Ovary (tissue), 9 donors: Measurements from ENCODE around the gene PRKG1. TPM values are rescaled to one million over a fixed set of nuclear protein-coding genes. Genes with fewer than 3 reads are reported as not detected.

Experiments
- DNase-seq, 5 donors: peaks; one replicate each; pipeline ENCODE4 v3.0.0-alpha.2; 2019 to 2020
- H3K27ac ChIP-seq, 2 donors: fragments of 200-600 bp; one replicate each; pipeline versions ENCODE4 v1.5.1 to v1.8.0; 2019 to 2022
- H3K27me3 ChIP-seq: fragments of 200-600 bp; one replicate; pipeline ENCODE4 v1.8.0; 2022
- H3K36me3 ChIP-seq: fragments of 200-600 bp; sonication (generic); one replicate; pipeline ENCODE4 v1.5.1; 2019
- H3K4me1 ChIP-seq: one replicate; pipeline ENCODE4 v1.8.1; 2013; ENCODE audit warnings: mild to moderate bottlenecking, moderate library complexity; ENCODE audit not compliant: insufficient read depth
- H3K4me3 ChIP-seq: fragments of 200-600 bp; sonication (generic); one replicate; pipeline ENCODE4 v1.5.1; 2017
- H3K9me3 ChIP-seq, 2 donors: fragments of 200-600 bp in 1 of 2; sonication (generic) in 1 of 2; one replicate each; pipeline versions ENCODE4 v1.5.1 to v1.8.1; 2013 to 2019; ENCODE audit warnings: mild to moderate bottlenecking in 1 of 2, moderate library complexity in 1 of 2
- EP300 ChIP-seq: sonication (generic); formaldehyde crosslinking; IDR thresholded peaks from one replicate; pipeline ENCODE4 v1.6.1; 2017; ENCODE audit warnings: antibody characterized with exemption
- POLR2A ChIP-seq: fragments of 450-650 bp; IDR thresholded peaks from one replicate; pipeline ENCODE4 v1.6.1; 2017; ENCODE audit warnings: antibody characterized with exemption, mild to moderate bottlenecking, moderate library complexity
- WGBS, 3 donors: extraction: QIAGEN DNeasy Blood & Tissue Kit in 1 of 3; methylation state at CpG; one replicate each; pipeline versions ENCODE4 v1.1.5 to v1.1.7; 2013 to 2017; 5-methylcytosine and 5-hydroxymethylcytosine counted together
- intact Hi-C, 4 donors: fragments of 100-400 bp; cut with DNase I; formaldehyde crosslinking; loops; one replicate each; pipeline versions ENCODE4 v1.11.0 to v1.15.1; 2022 to 2023
- polyA plus RNA-seq, 2 donors: library from polyadenylated mRNA; stranded (reverse); fragments of 200-250 nt in 1 of 2; fragments of 350-450 nt in 1 of 2; fragmentation: Illumina TruSeq in 1 of 2; extraction: RNeasy Lipid Tissue Mini Kit (QIAGEN cat#74804) in 1 of 2; gene quantifications; one replicate each; pipeline ENCODE4 v1.2.3, GENCODE V29; 2013 to 2014
- total RNA-seq, 7 donors: library from RNA; depleted of rRNA in 2 of 7; stranded (reverse); fragments of >200 nt in 2 of 7; fragmentation: NEBNext Ultra II Directional in 3 of 7; extraction: Animal tissue kit (Norgen Biotek cat#: 25700) in 3 of 7; gene quantifications; one replicate each; pipeline versions ENCODE4 v1.1.0 to v1.2.4, GENCODE V29; 2016 to 2023
- TF ChIP-seq, protein P1 (sequence below), 3 donors: fragments of 450-650 bp in 2 of 3; fragments of 200-600 bp in 1 of 3; IDR thresholded peaks; one replicate each; pipeline versions ENCODE4 v1.5.1 to v1.8.0; 2016 to 2022; ENCODE audit warnings: antibody characterized with exemption in 3 of 3, mild to moderate bottlenecking in 1 of 3
- donor health status: DM: no; HTN: no; CAD: no; lungs with moderate emphysema.
- donor health status: DM: no; HTN: no; CAD: no.
- donor health status: Bipolar disorder and iron deficiency.
- donor health status: DM: yes; HTN: yes; CAD: no.
- donor health status: DM: no; HTN: no; CAD: no.
- donor health status: DM: yes; HTN: yes; CAD: no.

Gene PRKG1
- total and polyA plus RNA-seq, 9 donors = 2.8 to 21.1 (median 15.7) TPM

DNA sequence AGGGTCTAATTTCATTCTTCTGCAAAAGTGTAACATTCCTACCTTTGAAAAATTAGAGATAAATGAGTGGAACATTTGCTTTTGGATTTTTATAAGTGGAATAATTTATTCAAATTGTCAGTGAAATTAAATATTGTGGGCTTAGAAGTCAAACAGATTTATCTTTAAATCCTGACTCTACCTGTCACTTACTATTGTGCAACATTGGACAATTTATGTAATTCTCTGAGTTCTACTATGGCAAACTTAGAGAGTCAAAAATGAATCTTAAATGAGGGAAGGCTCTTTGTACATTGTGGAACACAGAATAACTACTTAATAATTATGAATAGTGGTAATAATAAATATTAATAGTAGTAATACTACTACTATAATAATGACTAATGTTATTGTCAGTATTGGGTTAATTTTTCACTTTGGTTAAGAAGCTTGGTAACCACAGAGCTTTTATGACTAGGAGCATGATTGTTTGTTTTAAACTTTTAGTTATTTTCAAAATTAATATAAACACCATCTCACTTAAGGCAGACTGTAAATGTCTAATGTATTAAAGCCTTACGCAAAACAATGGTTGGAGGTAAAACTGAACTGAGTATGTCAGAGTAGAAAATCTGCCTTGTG is 70.0 kb downstream of the PRKG1 start:
- no peak for DNase-seq
- Histone ChIP-seq H3K9me3 (no peaks in the 10 kb centered on the region), H3K27ac (no peak overlapping the region), H3K4me1 (no peaks in the 10 kb centered on the region), H3K4me3 (no peak overlapping the region), H3K27me3 (no peaks in the 10 kb centered on the region), H3K36me3 (no peaks in the 10 kb centered on the region)
- intact Hi-C loops = no loop called here
- TF ChIP-seq, protein P1, sequence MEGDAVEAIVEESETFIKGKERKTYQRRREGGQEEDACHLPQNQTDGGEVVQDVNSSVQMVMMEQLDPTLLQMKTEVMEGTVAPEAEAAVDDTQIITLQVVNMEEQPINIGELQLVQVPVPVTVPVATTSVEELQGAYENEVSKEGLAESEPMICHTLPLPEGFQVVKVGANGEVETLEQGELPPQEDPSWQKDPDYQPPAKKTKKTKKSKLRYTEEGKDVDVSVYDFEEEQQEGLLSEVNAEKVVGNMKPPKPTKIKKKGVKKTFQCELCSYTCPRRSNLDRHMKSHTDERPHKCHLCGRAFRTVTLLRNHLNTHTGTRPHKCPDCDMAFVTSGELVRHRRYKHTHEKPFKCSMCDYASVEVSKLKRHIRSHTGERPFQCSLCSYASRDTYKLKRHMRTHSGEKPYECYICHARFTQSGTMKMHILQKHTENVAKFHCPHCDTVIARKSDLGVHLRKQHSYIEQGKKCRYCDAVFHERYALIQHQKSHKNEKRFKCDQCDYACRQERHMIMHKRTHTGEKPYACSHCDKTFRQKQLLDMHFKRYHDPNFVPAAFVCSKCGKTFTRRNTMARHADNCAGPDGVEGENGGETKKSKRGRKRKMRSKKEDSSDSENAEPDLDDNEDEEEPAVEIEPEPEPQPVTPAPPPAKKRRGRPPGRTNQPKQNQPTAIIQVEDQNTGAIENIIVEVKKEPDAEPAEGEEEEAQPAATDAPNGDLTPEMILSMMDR (IDR thresholded peaks at IDR 0.05) = no peak
- TF ChIP-seq EP300 (no peak), POLR2A (no peak)
- WGBS, 3 donors = 95 to 100% (median 98%) methylated on average over 1 of the region's 1 CpG

DNA sequence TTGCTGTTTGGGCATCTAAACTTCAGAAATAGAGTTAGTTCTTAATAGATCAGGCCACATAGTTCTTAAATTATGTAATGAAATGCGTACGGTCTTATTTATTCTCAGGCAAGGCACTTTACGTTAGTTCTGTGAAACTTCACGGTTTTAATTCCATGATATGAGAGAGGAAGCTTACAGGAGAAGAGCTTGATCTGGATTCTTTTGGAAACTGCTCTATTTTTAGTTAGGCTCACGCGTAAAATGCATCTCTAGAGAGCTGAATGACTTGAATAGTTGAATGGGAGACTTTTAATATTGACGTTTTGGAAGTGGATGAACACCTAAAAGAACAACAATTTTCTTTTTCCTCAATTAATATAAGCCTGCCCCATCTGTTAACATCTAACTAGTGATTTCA is 71.1 kb downstream of the PRKG1 start:
- H3K36me3 ChIP-seq = no peaks in the 10 kb centered on the region
- DNase-seq = no peak
- no peak for TF ChIP-seq EP300
- no peak for TF ChIP-seq POLR2A
- TF ChIP-seq, protein P1 (IDR thresholded peaks at IDR 0.05) = no peak
- no peaks in the 10 kb centered on the region for H3K4me1 ChIP-seq
- 71 to 73% (median 71%) methylated on average over 7 of the region's 7 CpGs for WGBS, 3 donors
- intact Hi-C loops = no loop called here
- no peak overlapping the region for H3K27ac ChIP-seq
- H3K4me3 ChIP-seq = no peak overlapping the region
- H3K27me3 ChIP-seq = no peaks in the 10 kb centered on the region
- H3K9me3 ChIP-seq = no peaks in the 10 kb centered on the region

DNA sequence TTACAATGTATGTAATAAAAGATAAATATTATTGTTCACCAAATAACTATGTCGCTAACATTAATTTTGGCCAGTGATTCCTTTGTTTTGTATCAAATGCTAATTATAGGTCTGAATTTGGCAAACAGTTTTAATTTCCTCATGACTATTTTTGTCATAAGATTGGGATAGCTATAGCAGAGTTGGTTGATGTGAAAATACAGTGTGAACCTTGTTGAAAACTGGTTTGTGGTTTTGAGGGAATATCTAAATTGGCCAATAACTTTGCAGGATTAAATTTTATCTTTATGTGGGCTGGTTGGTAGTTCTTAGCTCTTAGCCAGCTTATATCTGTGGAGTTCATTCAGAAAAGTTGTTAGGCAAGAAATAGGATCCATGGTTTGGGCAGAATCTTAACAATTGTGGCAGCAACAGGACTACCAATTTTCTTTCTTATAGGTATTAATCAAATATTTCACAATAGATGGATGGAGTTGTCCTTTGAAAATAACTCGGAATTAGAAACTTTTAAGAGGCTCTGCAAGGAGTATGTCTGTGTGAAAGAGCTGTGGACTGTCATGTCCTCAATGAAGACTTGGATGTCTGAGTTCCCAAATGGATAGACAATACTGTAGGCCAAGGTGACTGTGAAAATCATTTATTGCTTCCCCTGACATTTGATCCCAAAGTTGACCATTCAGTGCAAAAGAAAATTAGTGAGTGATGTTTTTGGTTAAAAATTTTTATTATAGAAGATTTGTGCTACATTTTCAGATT is 73.5 kb downstream of the PRKG1 start:
- intact Hi-C loops = no loop called here
- TF ChIP-seq EP300 (no peak), POLR2A (no peak)
- TF ChIP-seq, protein P1 (IDR thresholded peaks at IDR 0.05) = no peak
- Histone ChIP-seq H3K4me1 (no peaks in the 10 kb centered on the region), H3K9me3 (no peaks in the 10 kb centered on the region), H3K27me3 (no peaks in the 10 kb centered on the region), H3K4me3 (no peak overlapping the region), H3K36me3 (no peaks in the 10 kb centered on the region), H3K27ac (no peak overlapping the region)
- no peak for DNase-seq
- WGBS, 3 donors = 74 to 82% (median 75%) methylated on average over 2 of the region's 2 CpGs

DNA sequence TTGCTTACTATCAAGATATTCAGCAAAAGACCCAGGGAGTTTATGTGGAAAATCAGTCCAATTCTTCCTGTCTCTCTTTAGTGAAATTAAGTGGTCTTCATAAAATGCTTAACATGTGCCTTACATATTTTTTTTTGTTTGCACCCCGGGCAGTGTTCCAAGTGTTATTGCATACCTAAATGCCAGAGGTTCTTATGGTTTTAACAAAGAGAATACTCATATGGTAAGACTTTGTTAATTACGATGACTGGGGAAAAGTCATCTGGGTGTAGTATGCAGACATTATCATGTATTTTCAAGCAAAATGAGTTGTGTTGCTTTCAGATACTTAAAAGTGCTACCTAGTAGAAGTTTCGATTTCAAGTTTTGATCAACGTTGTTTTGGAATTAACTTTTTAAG is 82.6 kb downstream of the PRKG1 start:
- no peak for TF ChIP-seq POLR2A
- no peak for TF ChIP-seq EP300
- TF ChIP-seq, protein P1 (IDR thresholded peaks at IDR 0.05) = no peak

More for the DNA sequence above, 82.6 kb downstream of the PRKG1 start:
- Histone ChIP-seq H3K4me3 (no peak overlapping the region), H3K36me3 (no peaks in the 10 kb centered on the region), H3K9me3 (no peaks in the 10 kb centered on the region), H3K27me3 (no peaks in the 10 kb centered on the region), H3K4me1 (peaks cover under 1% of the 10 kb centered on the region), H3K27ac (no peak overlapping the region)
- DNase-seq = no peak
- intact Hi-C loops = no loop called here
- WGBS, 3 donors = 55 to 81% (median 71%) methylated on average over 4 of the region's 4 CpGs
